ENCODE data around the gene C5AR1. TPM values are rescaled to one million over a fixed set of nuclear protein-coding genes. Genes with fewer than 3 reads are reported as not detected.
A peak's percentile ranks its signal among the peaks of the same experiment; 100 is the strongest.

C5AR1 gene
- total and polyA plus RNA-seq, 9 of the 15 experiments (the other 6 are each of a cell fraction or from before 2014, with no cell fraction given): 0.06 to 1.6 (median 0.28) TPM; not detected in 3

DNA sequence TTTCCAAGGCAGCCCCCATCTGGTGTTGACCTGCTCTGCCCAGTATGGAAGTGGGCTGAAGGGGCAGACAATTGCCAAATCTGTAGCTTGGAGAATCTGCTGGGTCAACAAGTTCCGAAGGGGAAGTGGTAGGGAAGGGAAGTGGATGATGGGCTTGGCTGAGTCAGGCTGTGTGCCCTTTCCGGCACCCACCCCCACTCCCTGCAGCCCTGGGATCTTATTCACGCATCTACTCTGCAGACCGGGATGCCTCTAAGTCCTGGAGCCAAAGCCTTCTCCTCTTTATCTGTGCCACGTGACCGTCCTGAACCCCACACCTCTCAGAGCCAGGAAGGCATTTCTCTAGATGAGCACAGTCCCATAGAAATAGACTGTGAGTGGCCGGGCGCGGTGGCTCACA lies 14.8 kb downstream of the C5AR1 start (continued):
- TF ChIP-seq, protein P1, sequence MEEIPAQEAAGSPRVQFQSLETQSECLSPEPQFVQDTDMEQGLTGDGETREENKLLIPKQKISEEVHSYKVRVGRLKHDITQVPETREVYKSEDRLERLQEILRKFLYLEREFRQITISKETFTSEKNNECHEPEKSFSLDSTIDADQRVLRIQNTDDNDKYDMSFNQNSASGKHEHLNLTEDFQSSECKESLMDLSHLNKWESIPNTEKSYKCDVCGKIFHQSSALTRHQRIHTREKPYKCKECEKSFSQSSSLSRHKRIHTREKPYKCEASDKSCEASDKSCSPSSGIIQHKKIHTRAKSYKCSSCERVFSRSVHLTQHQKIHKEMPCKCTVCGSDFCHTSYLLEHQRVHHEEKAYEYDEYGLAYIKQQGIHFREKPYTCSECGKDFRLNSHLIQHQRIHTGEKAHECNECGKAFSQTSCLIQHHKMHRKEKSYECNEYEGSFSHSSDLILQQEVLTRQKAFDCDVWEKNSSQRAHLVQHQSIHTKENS (CRISPR knock-in tag; IDR thresholded peaks at IDR 0.05): no peak
- TF ChIP-seq, protein P2, sequence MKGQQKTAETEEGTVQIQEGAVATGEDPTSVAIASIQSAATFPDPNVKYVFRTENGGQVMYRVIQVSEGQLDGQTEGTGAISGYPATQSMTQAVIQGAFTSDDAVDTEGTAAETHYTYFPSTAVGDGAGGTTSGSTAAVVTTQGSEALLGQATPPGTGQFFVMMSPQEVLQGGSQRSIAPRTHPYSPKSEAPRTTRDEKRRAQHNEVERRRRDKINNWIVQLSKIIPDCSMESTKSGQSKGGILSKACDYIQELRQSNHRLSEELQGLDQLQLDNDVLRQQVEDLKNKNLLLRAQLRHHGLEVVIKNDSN (CRISPR knock-in tag; IDR thresholded peaks at IDR 0.05): peak; percentile 87
- TF ChIP-seq GABPA (tag; conservative IDR thresholded peaks at IDR 0.05; ENCODE audit: low read depth) (peak; percentile 33; the same call in 1 of the 2 replicates), ZEB2 (IDR thresholded peaks at IDR 0.05) (no peak), CREM (IDR thresholded peaks at IDR 0.05; ENCODE audit: low read depth) (0 out of 2 replicates have a peak, but pooled peaks have one; percentile 12), ZNF174 (CRISPR knock-in tag; IDR thresholded peaks at IDR 0.05) (no peak), CBFA2T3 (IDR thresholded peaks at IDR 0.05) (no peak), RCOR1 (IDR thresholded peaks at IDR 0.05; ENCODE audit: borderline replicate concordance in 1 of 2, low read depth in 2 of 2, low read length in 2 of 2) (no peak), C11orf30 (IDR thresholded peaks at IDR 0.05; ENCODE audit: low read depth) (peak; percentile 59; the same call in 1 of the 2 replicates), HSF4 (CRISPR knock-in tag; IDR thresholded peaks at IDR 0.05; ENCODE audit: borderline replicate concordance) (no peak), FOXJ2 (tag; IDR thresholded peaks at IDR 0.05) (no peak), ZNF668 (CRISPR knock-in tag; IDR thresholded peaks at IDR 0.05) (no peak), NR2F6 (CRISPR knock-in tag; IDR thresholded peaks at IDR 0.05) (no peak)
- TF ChIP-seq, protein P3, sequence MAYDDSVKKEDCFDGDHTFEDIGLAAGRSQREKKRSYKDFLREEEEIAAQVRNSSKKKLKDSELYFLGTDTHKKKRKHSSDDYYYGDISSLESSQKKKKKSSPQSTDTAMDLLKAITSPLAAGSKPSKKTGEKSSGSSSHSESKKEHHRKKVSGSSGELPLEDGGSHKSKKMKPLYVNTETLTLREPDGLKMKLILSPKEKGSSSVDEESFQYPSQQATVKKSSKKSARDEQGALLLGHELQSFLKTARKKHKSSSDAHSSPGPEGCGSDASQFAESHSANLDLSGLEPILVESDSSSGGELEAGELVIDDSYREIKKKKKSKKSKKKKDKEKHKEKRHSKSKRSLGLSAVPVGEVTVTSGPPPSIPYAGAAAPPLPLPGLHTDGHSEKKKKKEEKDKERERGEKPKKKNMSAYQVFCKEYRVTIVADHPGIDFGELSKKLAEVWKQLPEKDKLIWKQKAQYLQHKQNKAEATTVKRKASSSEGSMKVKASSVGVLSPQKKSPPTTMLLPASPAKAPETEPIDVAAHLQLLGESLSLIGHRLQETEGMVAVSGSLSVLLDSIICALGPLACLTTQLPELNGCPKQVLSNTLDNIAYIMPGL (CRISPR knock-in tag; IDR thresholded peaks at IDR 0.05): no peak
- TF ChIP-seq, protein P4, sequence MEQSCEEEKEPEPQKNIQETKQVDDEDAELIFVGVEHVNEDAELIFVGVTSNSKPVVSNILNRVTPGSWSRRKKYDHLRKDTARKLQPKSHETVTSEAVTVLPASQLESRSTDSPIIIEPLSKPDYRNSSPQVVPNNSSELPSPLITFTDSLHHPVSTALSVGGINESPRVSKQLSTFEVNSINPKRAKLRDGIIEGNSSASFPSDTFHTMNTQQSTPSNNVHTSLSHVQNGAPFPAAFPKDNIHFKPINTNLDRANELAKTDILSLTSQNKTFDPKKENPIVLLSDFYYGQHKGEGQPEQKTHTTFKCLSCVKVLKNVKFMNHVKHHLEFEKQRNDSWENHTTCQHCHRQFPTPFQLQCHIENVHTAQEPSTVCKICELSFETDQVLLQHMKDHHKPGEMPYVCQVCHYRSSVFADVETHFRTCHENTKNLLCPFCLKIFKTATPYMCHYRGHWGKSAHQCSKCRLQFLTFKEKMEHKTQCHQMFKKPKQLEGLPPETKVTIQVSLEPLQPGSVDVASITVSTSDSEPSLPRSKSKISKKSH (CRISPR knock-in tag; IDR thresholded peaks at IDR 0.05): no peak
- TF ChIP-seq, protein P5, sequence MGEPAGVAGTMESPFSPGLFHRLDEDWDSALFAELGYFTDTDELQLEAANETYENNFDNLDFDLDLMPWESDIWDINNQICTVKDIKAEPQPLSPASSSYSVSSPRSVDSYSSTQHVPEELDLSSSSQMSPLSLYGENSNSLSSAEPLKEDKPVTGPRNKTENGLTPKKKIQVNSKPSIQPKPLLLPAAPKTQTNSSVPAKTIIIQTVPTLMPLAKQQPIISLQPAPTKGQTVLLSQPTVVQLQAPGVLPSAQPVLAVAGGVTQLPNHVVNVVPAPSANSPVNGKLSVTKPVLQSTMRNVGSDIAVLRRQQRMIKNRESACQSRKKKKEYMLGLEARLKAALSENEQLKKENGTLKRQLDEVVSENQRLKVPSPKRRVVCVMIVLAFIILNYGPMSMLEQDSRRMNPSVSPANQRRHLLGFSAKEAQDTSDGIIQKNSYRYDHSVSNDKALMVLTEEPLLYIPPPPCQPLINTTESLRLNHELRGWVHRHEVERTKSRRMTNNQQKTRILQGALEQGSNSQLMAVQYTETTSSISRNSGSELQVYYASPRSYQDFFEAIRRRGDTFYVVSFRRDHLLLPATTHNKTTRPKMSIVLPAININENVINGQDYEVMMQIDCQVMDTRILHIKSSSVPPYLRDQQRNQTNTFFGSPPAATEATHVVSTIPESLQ (CRISPR knock-in tag; IDR thresholded peaks at IDR 0.05): no peak
- TF ChIP-seq, protein P6, sequence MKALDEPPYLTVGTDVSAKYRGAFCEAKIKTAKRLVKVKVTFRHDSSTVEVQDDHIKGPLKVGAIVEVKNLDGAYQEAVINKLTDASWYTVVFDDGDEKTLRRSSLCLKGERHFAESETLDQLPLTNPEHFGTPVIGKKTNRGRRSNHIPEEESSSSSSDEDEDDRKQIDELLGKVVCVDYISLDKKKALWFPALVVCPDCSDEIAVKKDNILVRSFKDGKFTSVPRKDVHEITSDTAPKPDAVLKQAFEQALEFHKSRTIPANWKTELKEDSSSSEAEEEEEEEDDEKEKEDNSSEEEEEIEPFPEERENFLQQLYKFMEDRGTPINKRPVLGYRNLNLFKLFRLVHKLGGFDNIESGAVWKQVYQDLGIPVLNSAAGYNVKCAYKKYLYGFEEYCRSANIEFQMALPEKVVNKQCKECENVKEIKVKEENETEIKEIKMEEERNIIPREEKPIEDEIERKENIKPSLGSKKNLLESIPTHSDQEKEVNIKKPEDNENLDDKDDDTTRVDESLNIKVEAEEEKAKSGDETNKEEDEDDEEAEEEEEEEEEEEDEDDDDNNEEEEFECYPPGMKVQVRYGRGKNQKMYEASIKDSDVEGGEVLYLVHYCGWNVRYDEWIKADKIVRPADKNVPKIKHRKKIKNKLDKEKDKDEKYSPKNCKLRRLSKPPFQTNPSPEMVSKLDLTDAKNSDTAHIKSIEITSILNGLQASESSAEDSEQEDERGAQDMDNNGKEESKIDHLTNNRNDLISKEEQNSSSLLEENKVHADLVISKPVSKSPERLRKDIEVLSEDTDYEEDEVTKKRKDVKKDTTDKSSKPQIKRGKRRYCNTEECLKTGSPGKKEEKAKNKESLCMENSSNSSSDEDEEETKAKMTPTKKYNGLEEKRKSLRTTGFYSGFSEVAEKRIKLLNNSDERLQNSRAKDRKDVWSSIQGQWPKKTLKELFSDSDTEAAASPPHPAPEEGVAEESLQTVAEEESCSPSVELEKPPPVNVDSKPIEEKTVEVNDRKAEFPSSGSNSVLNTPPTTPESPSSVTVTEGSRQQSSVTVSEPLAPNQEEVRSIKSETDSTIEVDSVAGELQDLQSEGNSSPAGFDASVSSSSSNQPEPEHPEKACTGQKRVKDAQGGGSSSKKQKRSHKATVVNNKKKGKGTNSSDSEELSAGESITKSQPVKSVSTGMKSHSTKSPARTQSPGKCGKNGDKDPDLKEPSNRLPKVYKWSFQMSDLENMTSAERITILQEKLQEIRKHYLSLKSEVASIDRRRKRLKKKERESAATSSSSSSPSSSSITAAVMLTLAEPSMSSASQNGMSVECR (CRISPR knock-in tag; IDR thresholded peaks at IDR 0.05): no peak

Data from K562 (cell line).